NOMO-1 treated with dmso at 0.1 percent for 144 hours (cell line): ENCODE measurements around the gene PIM1.
"Not testable (repeated sequence)": the region's sequence is repeated elsewhere in the genome, so short reads cannot be mapped to it uniquely, and the experiment has no call there.

Source experiments
- DNase-seq: peaks from one replicate; lab custom pipeline; 2025; ENCODE audit not compliant: unreplicated experiment; lab: John Stamatoyannopoulos, UW

The PIM1 gene

GRCh38 chr6:37170273-37171200 is 585 bp downstream of the PIM1 start:
- peak; percentile 31 for DNase-seq

- no peak for DNase-seq
Measured at GRCh38 chr6:37171201-37171969, 1.4 kb downstream of the PIM1 start.

GRCh38 chr6:37171970-37172812 is 2.2 kb downstream of the PIM1 start:
- DNase-seq: peak; percentile 83

- DNase-seq: no peak
Measured at GRCh38 chr6:37172912-37173492, 3.0 kb downstream of the PIM1 start.

GRCh38 chr6:37173493-37174195 is 3.7 kb downstream of the PIM1 start:
- DNase-seq: no peak

- DNase-seq: no peak
Measured at GRCh38 chr6:37174196-37174514, 4.2 kb downstream of the PIM1 start.

GRCh38 chr6:37174515-37175331 is 4.8 kb downstream of the PIM1 start:
- DNase-seq: no peak

- DNase-seq: no peak
Measured at GRCh38 chr6:37175332-37176267, 5.6 kb downstream of the PIM1 start.

GRCh38 chr6:37176268-37177076 is 6.5 kb downstream of the PIM1 start:
- DNase-seq: no peak

GRCh38 chr6:37177077-37177934 is 7.4 kb downstream of the PIM1 start:
- DNase-seq: peak; percentile 95

GRCh38 chr6:37177935-37178517 is 8.1 kb downstream of the PIM1 start:
- DNase-seq: no peak

- DNase-seq: no peak
Measured at GRCh38 chr6:37180075-37180474, 10.1 kb downstream of the PIM1 start.

GRCh38 chr6:37180610-37181009 is 10.7 kb downstream of the PIM1 start:
- not testable (repeated sequence) for DNase-seq

GRCh38 chr6:37182736-37183590 is 13.0 kb downstream of the PIM1 start:
- DNase-seq: peak; percentile 91
